Progenitor cell of endocrine pancreas (in vitro differentiated cells): ENCODE results near the gene THADA. TPM values are rescaled to one million over a fixed set of nuclear protein-coding genes. Genes with fewer than 3 reads are reported as not detected.

ENCODE experiments used
- DNase-seq: peaks from one replicate; pipeline ENCODE4 v3.0.0; 2021; ENCODE audit warnings: low spot score; ENCODE audit not compliant: unreplicated experiment
- H3K27ac Mint-ChIP-seq: 2 replicates; pipeline ENCODE4 v1.8.0; 2021; ENCODE audit warnings: mild to moderate bottlenecking, moderate library complexity, mixed read lengths
- H3K27me3 Mint-ChIP-seq: 2 replicates; pipeline ENCODE4 v1.8.0; 2021; ENCODE audit warnings: mixed read lengths
- H3K36me3 Mint-ChIP-seq: 2 replicates; pipeline ENCODE4 v1.8.0; 2022; ENCODE audit warnings: mixed read lengths; ENCODE audit not compliant: insufficient read depth
- H3K4me1 Mint-ChIP-seq: 2 replicates; pipeline ENCODE4 v1.8.0; 2021; ENCODE audit warnings: low read depth, mixed read lengths
- H3K4me3 Mint-ChIP-seq: 2 replicates; pipeline ENCODE4 v1.8.0; 2021; ENCODE audit warnings: low read depth, mild to moderate bottlenecking, moderate library complexity, mixed read lengths
- H3K9me3 Mint-ChIP-seq: 2 replicates; pipeline ENCODE4 v1.8.0; 2021; ENCODE audit warnings: low read depth, mixed read lengths
- total RNA-seq: library from RNA; stranded (reverse); gene quantifications from 2 replicates; pipeline ENCODE4 v1.2.1, GENCODE V29; 2021
- TF ChIP-seq, protein P1 (sequence below): fragments of 200-600 bp; sonication (generic); IDR thresholded peaks from one replicate; pipeline ENCODE4 v1.5.0; 2021; ENCODE audit warnings: antibody characterized with exemption, mild to moderate bottlenecking; ENCODE audit not compliant: unreplicated experiment

Gene THADA
- total RNA-seq, 1 donor from 2014 or later = 39.4 TPM

DNA sequence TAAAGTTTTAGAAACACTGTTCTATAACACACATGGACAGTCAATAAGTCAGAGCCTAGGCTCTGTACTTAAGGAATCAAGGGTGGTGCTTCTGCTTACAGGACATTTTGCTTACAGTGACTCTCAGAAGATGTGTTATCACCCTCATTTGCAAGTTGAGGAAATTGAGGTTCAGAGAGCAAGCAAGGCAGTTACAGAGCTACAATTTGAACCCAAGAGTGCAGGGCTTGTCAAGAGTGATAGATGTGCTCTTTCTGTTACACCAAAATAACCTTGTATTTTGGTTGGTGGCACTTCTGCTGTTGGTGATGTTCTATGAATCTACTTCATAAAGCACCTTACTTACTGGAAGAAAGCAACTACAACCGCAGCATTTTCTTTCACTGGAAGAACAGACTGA is 170.2 kb downstream of the THADA start:
- H3K27me3 Mint-ChIP-seq = peaks cover 16% of the 10 kb centered on the region

DNA sequence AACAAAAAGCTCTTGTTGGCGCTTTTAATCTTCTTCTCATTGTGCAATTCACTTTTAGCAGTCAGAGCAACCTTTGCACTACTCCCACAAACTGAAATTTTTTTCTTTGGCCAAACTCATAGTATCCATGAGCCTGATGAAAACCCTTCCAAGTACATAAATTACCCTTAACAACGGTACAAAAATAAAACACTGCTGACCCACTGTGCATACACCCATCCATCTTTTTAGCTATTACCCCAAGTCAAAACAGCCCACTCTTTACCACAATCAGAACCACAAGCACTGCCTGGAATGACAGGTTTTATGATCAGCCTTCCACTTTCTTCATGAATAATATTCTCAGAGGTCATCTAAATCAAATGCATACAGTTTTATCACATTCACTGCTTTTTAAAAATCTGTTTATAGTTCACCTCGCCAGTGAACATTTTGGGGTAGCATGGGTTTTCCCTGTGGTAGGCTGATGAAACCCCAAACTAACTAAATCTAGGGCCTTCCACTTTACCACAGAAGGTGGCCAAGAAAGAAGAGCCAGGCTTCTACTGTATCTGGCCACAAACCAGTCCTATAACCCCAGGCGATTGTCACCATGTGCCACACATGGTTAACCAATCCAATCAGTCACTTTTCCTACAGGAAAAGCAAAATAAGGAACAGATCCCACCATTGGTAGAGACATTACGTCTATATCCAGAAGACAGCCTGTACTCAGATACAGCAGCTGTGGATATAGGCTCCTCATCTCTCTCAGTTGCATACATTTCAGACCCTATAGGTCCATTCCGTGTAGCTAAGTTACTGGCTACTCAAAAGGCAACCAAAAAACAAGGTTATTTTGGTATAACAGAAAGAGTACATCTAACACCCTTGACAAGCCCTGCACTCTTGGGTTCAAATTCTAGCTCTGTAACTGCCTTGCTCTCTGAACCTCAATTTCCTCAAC is 171.3 kb downstream of the THADA start:
- Mint-ChIP-seq H3K36me3 (peaks cover 14% of the 10 kb centered on the region), H3K4me3 (no peak overlapping the region), H3K27me3 (peaks cover 16% of the 10 kb centered on the region), H3K9me3 (no peaks in the 10 kb centered on the region), H3K4me1 (peaks cover 31% of the 10 kb centered on the region), H3K27ac (no peak overlapping the region)
- TF ChIP-seq, protein P1, sequence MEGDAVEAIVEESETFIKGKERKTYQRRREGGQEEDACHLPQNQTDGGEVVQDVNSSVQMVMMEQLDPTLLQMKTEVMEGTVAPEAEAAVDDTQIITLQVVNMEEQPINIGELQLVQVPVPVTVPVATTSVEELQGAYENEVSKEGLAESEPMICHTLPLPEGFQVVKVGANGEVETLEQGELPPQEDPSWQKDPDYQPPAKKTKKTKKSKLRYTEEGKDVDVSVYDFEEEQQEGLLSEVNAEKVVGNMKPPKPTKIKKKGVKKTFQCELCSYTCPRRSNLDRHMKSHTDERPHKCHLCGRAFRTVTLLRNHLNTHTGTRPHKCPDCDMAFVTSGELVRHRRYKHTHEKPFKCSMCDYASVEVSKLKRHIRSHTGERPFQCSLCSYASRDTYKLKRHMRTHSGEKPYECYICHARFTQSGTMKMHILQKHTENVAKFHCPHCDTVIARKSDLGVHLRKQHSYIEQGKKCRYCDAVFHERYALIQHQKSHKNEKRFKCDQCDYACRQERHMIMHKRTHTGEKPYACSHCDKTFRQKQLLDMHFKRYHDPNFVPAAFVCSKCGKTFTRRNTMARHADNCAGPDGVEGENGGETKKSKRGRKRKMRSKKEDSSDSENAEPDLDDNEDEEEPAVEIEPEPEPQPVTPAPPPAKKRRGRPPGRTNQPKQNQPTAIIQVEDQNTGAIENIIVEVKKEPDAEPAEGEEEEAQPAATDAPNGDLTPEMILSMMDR = no peak
- DNase-seq = no peak

More for the DNA sequence above, 170.2 kb downstream of the THADA start:
- H3K4me1 Mint-ChIP-seq = peaks cover 22% of the 10 kb centered on the region
- TF ChIP-seq, protein P1 = no peak
- DNase-seq = no peak
- no peaks in the 10 kb centered on the region for H3K9me3 Mint-ChIP-seq
- H3K4me3 Mint-ChIP-seq = no peak overlapping the region
- H3K27ac Mint-ChIP-seq = no peak overlapping the region
- peaks cover 14% of the 10 kb centered on the region for H3K36me3 Mint-ChIP-seq

DNA sequence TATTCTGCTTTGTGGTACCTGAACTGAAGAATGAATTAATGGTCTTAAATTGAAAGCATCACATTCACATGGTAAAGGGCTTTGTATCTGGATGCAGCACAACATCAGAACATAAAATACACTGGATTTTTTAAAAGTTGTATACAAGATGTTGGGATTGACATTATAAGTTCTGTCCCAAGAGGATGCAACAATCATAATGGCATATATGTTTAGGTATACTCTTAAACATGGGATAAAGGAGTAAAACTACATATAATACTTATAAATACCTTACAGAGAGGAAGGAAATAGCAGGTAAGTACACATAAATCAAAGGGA is 171.9 kb downstream of the THADA start:
- Mint-ChIP-seq H3K4me3 (no peak overlapping the region), H3K9me3 (no peaks in the 10 kb centered on the region), H3K4me1 (peaks cover 37% of the 10 kb centered on the region), H3K27me3 (peaks cover 20% of the 10 kb centered on the region), H3K36me3 (peaks cover 14% of the 10 kb centered on the region), H3K27ac (no peak overlapping the region)
- no peak for DNase-seq
- TF ChIP-seq, protein P1 = no peak

DNA sequence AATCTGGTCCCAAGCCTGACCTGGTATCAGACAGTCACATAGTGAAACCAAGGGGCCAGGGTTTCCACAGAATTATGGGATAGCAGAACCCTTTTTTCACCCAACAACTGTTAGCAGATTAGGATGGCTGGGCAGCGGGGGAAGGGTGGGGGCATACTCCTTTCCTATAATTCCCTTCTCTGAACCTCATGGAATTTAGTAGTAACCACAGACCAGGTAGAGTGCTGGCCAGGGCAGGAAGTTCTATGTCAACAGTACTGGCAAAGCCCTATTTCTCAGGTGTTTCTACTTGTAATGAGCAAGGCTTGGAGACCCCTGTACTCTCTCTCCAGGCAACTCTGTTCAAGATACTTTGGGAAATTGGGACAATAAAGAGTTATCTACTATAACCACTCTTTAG is 174.6 kb downstream of the THADA start:
- DNase-seq = no peak
- no peak overlapping the region for H3K4me3 Mint-ChIP-seq
- peaks cover 39% of the 10 kb centered on the region for H3K4me1 Mint-ChIP-seq
- no peaks in the 10 kb centered on the region for H3K9me3 Mint-ChIP-seq
- no peak overlapping the region for H3K27ac Mint-ChIP-seq
- TF ChIP-seq, protein P1 = no peak
- H3K27me3 Mint-ChIP-seq = peaks cover 29% of the 10 kb centered on the region
- H3K36me3 Mint-ChIP-seq = peaks cover 4% of the 10 kb centered on the region

DNA sequence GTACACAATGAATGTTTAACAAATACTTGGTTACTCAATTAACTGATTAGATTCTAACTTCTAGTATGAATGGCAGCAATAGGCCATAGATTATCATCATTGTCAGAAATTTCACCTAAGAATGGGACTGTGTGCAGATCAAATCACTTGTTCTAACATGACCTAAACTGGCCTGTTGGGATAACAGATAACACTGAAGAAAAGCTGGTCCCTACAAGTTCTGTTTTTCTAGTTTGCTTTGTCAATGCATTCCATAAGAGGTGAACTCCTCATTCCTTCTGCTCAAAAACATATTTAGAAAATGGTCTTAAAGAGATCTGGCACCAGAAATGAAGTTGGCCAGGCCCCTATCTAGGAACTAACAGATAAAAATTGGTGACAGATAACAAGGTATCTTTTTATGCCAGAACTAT is 175.4 kb downstream of the THADA start:
- H3K4me3 Mint-ChIP-seq = no peak overlapping the region
- H3K4me1 Mint-ChIP-seq = peaks cover 40% of the 10 kb centered on the region
- TF ChIP-seq, protein P1 = no peak
- DNase-seq = no peak
- H3K27ac Mint-ChIP-seq = peak overlapping the region; percentile 51
- no peaks in the 10 kb centered on the region for H3K9me3 Mint-ChIP-seq
- peaks cover 7% of the 10 kb centered on the region for H3K36me3 Mint-ChIP-seq
- H3K27me3 Mint-ChIP-seq = peaks cover 32% of the 10 kb centered on the region
